RPMI7951 (cell line): ENCODE measurements around the gene NTN3. TPM values are rescaled to one million over a fixed set of nuclear protein-coding genes. Genes with fewer than 3 reads are reported as not detected.
A peak's percentile ranks its signal among the peaks of the same experiment; 100 is the strongest.
"Not testable (repeated sequence)": the region's sequence is repeated elsewhere in the genome, so short reads cannot be mapped to it uniquely, and the experiment has no call there.

ENCODE experiments used
- DNase-seq: peaks from one replicate; pipeline ENCODE4 v3.0.0-alpha.2; 2012; ENCODE audit warnings: low read depth
- total RNA-seq: library from RNA; depleted of rRNA; stranded (reverse); fragments of >200 nt; shearing (Covaris generic); gene quantifications from 2 replicates; pipeline ENCODE4 v1.2.3, GENCODE V29; 2014; rRNA removed

The NTN3 gene
- not detected in 2 replicates for total RNA-seq

DNA sequence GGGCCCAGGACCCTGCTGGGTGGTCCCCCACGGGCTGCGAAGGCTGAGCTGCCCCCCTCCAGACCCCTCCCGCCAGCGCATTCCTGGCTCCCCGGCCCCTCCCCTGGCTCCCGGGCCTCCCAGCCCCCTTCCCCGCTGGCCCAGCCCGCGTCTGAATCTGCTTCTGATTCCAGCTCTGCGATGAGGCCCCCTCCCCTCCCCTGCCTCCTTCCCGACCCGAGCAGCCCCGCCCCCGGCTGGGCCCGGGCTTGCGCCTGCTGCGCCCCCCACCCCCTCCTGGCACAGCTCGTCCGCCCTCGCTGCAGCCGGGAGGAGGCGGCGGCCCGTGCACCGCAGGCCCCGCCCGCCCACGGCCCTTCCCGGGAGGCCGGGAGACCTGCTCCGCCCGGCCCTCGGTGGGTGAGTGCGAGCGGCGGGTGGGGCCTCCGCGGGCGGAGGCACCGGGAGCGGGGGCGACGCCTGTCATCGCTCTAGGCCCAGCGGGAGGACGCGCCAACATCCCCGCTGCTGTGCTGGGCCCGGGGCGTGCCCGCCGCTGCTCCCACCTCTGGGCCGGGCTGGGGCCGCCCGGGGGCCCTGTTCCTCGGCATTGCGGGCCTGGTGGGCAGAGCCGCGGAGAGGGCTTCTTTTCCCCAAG, at the start of gene NTN3:
Gene NTN3, plus strand, starts transcription at position 282 of the 637 bp plus-strand sequence. CDS start 405 bp downstream, outside the sequence.
- DNase-seq = no peak

DNA sequence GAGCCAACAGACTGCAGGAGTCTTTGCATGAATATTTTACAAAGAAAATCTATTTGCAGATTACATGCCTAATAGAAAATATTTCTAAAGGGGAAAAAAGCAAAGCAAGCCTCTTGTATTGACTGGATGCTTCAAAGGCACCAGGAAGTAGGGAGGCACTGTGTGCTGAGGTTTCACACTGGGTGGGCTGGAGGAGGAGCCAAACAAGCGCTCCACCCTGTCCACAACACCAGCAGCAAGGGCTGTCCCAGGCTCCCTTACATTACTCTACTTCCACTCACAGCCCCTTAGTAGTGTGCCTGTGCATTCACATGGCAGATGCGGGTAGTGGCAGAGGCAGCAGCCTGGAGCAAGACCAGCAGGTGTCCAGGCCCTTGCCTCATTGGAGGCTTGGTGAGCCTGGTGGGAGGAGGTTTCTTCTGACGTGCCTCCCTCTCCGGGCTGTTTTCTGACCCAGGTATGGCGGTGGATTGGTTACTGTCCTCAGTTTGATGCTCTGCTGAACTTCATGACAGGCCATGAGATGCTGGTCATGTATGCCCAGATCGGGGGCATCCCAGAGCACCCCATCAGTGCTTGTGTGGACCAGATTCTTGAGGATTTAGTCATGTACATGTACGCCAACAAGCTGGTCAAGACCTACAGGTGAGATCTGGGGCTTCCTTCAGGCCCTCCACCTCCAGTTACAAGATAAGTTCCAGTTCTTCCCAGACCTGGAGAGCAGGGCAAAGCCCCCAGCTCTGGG, 48.8 kb upstream of the NTN3 start:
- DNase-seq = no peak

DNA sequence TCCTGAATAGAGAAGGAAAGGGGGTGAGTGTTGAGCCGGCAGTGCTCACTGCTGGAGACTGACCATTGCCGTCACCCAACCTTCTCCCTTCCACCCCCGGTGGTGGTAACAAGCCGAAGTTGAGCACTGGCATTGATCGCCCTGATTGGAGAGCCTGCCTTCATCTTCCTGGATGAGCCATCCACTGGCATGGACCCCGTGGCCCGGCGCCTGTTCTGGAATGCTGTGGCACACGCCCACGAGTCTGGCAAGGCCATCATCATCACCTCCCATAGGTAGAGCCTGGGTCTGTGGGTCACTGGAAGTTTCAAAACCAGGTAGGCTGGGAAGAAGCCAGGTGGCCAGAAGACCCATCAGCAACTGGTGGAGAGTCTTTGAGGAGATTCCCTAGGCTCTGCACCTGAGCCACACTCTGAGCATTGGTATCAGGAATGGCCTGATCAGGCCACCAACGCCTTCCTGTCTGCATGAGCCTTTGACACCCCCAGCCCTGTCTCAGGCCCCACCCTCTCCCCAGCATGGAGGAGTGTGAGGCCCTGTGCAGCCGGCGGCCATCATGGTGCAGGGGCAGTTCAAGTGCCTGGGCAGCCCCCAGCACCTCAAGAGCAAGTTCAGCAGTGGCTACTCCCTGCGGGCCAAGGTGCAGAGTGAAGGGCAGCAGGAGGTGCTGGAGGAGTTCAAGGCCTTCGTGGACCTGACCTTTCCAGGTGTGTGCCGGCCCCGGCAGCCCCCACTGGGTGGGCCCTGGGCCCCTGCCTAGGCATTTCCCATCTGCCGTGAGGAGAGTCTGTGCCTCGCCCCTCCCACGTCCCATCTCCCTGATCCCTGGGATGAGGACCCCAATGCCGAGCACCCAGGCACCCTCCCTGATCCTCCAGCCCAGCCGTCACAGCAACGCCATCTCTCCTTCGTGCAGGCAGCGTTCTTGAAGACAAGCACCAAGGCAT, 46.8 kb upstream of the NTN3 start:
- no peak for DNase-seq

DNA sequence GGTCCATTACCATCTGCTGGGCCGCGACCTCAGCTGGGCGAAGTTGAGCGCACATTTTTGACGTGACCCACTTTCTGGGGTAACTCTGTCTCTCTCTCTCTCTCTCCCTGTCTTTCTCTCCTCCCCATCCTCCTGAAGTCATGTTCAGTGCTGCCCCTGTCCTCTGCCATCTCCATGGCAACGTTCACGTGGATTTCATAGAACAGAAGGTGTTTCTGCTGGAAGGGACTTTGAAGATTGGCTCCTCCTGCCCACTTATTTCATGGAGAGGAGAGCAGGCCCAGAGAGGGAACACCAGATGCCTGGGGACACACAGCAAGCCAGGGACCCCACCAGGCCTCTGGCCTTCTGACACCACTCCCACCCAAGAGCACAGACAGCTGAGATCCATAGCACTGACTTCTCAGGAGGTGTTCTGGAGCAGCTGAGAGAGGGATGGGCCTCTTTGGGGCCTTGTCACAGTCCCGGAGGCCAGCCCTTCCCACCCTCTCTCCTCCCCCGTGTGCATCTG, 46.0 kb upstream of the NTN3 start:
- no peak for DNase-seq

DNA sequence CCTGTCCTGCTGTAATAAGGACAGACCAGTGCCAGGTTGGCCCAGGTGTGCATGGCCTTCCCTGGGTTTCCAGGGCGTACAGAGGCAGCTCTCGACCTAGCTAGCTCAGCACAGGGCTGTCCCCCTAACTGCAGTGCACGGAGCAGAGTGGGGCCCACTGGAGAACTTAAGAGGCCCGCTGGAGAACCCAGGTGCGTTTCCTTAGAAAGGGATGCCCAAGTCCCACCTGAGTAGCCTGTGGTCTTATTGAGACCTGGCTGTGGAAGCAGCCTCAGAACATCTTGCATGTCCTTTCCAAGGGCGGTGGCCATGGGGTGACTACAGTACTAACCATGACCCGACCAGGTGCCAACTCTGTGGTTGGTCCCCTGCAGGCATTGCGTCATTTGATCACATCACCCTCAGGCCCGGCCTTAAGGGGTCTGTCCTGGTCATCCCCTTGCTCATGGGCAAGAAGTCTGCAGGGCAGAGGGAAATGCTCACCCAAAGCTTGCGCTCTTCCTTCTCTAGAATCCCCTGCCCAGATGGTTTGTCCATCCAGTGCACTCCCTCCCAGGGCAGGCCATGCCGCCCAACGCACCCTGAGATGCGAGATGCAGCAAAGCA, 45.2 kb upstream of the NTN3 start:
- no peak for DNase-seq

DNA sequence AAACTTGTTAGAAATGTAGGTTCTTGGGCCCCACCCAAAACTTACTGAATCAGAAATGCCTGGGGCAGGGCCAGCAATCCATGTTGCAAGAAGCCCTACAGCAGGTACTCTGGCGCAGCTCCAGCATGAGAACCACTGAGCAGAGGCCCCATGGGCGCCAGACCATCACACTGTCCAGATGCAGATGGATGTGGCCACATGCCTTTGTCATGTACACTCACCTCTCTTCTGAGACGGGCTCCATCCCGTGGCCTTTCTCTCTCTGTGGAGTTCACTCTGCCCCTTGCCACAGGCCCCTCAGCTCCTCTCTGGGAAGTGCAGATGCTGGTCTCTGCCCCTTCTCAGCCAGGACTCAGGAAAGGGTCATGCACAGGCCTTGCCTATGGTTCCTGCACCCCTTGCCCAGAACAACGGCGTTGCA, 44.1 kb upstream of the NTN3 start:
- peak; percentile 25 for DNase-seq

DNA sequence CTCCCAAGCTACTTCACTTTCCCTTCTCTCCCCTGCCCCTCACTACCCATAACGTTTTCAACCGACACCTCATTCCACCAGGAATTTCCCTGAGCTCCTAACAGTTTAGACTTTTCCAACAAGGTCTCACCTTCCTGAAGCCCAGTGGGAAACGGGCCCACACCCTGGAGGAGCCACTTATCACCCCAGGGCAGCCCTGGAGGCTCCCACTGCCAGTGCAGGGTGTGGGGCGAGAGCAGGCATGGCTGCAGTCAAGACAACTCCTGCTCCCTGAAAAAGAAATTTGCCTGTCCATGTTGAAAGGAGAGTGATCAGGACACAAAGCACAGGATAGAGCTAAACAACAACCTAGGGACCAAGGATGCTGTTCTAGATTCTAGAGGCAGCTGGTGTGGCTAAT, 43.6 kb upstream of the NTN3 start:
- DNase-seq = no peak

DNA sequence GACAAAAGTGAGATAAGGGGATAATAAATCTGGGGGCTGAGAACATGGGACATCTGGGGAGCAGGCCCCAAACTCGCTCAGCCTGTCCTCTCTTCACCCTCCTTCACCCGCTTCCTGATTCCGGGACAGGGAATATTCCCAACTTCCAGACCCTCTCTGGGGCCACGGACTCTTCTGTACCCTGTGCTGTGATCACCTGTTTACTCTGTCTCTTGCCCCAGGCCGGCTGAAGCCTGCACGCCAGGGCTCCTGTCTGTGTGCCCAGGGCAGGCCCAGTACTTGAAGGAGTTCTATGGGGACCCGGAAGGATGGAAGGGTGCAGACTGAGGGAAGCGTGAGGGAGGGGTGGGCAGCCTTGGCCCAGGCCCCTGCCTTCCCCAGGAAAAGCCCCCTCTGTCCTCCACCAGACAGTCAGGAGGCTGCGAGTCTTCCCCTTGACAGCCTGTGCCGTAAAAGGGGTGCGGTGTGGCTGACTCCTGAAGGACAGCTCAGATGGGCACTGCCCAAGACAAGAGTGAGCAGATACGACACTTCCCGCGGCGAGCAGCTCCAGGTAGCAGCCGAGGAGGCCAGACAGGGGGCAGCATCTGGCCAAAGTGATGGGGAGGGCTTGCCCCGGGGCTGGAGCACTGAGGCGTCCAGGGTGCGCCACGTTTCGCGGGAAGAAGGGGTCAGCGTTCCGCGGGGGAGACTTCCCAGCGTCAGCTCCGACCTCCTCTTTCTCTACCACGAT, 42.9 kb upstream of the NTN3 start:
- peak; percentile 51 for DNase-seq

DNA sequence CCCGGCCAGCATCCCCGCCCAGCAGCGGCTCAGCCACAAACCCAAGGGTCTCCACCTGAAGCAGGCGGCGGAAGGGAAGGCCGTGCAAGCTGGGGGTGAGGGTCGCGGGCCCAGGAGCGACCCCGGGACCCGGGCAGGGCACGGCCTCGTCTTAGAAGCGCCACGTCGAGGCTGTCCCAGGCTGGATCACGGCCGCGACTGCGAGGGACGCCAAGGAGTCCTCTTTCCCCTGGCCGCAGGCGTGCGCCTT, 42.4 kb upstream of the NTN3 start:
- DNase-seq = no peak

DNA sequence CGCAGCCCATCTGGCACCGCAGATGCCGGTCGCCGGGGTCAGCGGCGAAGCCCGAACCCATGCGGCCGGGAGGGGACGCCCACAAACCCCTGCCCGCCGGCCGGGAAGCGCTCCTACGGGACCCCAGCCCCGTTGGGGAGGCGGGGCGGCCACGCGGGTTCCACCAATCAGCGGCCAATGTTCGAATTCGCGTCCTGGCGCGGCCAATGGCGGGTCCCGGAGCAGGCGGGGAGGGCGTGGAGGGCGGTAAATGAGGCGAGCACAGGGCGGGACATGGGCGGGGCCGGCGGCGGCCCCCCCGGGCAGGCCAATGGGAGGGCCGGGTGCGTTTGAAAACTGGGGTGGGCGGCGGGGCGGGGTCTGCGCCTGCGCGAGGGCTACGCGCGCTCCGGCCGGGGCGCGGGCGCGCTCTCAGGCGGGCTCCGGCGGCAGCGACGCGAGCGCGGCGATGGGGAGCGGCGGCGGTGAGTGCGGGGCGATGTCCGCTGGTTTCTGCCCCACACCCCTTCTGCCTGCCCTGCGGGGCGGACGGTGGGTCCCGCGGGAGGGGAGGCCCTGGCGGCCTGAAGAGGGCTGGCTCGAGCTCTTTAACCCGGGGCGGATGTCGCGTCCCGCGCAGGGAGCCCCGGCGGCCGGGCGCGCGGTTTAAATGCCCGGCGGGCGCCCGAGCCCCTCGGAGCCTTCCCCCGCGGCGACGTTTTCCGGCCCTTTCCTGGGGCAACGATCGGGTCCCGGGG, 41.9 kb upstream of the NTN3 start, which contains the start of gene CCNF:
Gene CCNF, plus strand, starts transcription at position 414 of the 737 bp plus-strand sequence. Its CDS starts 35 bp downstream, at position 449.
- DNase-seq = peak; percentile 91

DNA sequence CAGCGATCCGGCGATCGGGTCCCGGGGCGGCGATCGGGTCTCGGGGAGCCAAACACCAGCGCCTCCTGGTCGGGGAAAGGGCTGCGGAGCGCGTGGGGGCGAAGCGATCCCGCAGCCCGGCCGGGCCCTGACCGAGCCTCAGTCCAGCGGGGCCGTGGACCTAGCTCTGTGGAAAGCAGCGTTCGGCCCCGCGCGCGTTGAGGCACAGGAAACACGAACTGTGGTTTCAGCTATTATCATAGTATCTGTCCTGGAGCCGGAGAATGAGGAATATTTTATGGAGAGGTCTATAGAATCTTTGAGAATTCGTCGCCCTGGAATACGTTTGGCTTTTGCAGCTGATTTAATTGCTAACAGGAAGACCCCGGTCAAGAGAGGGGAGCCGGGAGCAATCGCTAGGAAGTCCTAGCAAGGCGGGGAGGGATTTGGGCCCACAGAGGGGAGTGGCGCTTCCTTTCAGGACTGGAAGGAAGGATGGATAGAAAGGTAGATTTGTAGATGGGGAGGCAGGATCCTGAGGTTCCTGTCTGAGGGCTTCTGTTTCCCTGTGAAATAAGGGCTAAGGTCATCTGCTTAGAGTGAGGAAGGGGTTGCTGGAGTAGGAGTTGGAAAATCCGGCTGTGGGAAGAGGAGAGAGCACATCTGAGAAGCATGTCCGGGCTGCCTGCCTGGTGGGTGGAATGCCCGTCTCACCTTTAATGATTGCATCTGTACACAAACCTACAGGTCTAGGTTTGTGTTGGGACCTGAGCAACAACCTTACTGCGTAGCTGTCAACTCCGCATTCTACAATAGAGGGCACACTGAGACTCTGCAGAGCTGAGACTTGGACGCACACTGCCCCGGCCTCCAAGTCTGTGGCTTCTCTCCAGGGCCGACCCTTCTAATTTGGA, 41.1 kb upstream of the NTN3 start:
- peak; percentile 28 for DNase-seq

DNA sequence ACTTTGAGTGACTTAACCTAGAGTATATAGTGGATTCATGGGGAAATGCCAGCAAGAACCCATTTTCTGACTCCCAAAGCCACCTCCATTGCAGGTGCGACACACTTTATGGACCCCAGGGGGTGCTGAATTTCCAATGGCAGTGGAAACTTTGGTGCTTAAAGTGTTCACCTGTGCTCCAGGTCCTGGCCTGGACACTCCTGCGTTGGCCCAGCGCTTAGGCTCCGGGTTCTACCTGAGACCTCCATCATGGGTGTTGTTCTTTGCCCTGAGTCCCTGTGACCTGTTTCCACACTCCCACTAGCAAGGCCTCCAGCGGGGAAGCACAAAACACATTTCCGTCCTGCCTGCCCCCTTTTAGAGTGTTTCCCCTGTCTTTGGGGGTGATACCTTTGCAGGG, 38.8 kb upstream of the NTN3 start:
- DNase-seq = no peak

DNA sequence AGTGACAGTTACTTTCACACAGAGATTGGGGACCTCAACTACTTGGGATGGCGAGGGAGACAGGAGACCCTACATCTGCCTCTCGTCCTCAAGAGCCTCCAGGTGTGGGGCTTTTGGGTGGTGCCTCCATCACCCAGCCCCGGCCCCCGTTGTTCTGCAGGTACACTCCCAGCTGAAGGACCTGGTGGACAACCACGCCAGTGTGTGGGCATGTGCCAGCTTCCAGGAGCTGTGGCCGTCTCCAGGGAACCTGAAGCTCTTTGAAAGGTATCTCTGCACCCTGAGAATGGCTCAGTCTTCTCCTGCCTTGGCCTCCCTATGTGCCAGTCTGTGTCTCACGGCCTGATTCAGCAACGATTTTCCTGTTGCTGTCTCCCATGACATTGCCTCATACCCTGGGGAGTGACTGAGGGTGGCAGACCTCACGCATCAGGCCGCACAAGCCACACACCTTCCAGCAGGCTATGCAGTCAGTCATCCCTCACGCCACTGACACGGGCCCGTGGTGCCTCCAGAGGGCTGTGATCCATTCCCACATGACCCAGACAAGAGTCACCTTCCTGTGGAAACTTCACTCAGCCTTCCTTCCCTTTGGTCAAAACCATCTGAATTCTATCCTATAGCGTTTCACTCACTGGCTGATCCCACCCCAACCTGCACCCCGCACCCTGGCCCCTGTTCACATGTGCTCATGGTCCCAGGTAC, 38.1 kb upstream of the NTN3 start:
- no peak for DNase-seq

DNA sequence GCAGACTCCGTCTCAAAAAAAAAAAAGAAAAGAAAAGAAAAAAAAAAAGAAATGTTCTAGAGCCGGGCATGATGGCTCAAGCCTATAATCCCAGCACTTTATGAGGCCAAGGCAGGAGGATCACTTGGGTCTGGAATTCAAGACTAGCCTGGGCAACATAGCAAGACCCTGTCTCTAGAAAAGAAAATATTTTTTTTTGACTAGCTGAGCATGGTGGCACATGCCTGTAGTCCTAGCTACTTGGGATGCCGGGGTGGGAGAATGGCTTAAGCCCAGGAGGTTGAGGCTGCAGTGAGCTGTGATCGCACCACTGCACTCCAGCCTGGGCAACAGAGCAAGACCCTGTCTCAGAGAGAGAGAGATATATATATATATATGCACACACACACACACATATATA, 35.9 kb upstream of the NTN3 start:
- DNase-seq = not testable (repeated sequence)

DNA sequence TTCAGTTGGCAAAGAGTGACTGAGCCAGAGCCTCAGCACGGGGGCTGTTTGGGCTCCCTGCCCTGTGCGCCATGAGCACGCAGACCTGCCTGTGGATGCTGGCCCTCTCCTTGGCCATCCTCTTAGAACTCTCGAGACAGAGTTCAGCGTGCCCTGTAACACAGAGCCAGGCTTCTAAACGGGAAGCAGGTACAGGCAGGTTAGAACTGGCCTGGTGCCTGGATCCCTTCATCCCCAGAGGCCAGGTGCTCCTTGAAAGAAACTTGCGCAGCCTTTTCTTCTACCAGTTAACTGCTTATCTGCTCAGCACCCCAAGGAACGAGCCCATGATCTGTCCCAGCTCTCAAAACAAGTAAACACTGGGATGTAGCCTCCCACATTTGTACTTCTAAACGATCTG, 35.0 kb upstream of the NTN3 start:
- no peak for DNase-seq

DNA sequence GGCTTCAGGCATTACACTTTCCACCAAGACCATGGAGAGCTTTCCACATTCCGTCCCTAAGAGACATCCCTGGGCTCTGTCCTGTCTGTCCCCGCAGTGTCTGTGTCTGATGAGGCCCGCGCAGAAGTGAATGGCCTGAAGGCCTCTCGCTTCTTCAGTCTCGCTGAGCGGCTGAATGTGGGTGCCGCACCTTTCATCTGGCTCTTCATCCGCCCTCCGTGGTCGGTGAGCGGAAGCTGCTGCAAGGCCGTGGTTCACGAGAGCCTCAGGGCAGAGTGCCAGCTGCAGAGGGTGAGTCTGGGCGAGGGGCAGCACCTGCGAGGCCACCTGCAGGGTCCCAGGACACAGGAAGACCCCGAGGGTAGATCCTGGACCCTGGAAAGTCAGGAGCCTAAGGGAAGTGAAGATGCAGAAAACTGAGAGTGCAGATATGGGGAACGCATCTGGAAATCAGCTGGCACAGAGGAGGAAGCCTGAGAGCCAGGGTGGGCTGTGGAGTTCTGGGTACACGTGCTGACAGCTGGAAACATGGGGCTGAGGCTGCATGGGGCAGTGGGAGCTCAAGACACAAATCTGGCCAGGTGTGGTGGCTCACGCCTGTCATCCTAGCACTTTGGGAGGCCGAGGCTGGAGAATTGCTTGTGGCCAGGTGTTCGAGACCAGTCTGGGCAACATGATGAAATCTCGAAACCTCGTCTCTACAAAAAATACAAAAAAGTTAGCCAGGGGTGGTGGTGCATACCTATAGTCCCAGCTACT, 33.9 kb upstream of the NTN3 start:
- no peak for DNase-seq

DNA sequence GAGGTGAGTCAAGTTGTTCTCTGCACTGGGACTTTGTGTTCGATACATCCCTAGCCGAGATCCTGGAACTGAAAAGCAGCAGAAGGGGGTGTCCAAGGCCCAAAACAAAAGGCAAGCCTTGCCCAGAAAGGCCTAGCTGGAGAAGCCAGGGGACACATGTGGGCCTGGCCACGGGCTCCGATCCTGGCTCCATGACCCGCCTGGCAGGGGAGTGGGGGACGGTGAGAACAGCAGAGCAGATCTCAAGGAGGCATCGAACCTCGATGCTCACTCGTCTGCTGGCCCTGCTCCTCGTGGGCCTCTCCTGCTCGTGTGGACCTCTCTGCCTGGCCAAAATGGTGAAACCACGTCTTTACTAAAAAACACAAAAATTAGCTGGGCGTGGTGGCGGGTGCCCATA, 33.0 kb upstream of the NTN3 start:
- DNase-seq = no peak

DNA sequence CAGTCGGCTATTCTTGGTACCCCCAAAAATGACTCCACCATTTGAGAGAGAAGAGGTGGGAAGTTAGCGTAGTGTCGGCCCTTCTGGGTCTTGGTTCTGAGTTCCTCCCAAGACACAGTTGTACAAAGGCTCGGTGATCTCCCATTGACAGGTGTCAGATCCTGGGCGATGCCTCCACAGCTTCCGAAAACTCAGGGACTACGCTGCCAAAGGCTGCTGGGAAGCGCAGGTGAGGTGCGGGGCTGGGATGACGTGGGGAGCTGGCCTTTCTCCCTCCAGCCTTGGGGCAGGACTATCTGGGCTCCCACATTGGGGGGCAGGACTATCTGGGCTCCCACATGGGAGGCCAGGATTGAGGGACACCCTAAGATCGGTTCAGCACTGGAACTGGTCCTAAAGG, 31.5 kb upstream of the NTN3 start:
- DNase-seq = no peak
